Inflammatory macrophage (primary cell): ENCODE data around the gene PTGIS.
"Not testable (repeated sequence)": the region's sequence is repeated elsewhere in the genome, so short reads cannot be mapped to it uniquely, and the experiment has no call there.

Source experiments
- DNase-seq, 2 donors: peaks; one replicate each; pipeline ENCODE4 v3.0.0-alpha.2; 2020 to 2022

The PTGIS gene

DNA sequence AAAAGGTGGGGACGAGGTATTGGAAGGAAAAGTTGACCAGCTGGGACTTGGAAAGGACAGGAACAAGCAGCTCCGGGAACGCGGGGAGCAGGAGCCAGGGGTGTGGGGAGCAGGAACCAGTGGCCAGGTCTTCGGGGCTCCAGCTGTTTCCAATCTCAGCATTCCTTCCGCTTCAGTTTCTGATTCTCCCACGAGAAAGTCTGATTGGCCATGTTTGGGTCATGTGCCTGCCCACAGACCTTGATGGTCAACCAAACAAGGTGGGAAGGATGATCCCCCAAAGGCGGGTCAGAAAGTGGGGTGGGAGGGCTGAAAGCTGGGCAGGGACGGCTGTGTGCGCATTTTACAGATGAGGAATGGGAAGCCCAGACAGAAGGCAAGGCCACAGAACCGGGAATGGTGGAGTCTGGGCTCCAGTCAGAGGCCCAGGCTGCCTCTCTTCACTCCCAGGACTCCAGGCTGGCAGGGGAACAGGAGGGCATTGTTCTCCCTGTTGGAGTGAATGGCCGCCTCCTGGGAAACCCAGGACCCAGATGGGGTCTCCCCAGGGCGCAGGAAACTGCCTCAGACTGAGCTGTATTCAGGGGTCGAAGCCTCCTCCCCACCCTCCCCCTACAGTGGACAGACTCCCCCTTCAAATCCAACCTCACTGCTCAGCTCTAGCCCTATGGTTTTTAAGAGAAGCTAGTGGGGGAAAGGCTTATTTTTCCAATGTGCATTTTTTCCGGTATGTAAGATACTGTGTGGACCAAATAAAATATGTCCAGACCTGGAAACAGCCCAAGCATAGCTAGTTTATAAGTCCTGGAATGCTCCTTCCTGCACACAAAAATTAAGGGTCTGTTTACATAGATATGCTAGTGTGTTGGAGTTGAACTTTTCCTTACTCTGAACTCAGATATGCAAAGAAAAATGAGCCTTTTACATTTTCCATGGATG, 12.2 kb upstream of the PTGIS start:
- no peak for DNase-seq

DNA sequence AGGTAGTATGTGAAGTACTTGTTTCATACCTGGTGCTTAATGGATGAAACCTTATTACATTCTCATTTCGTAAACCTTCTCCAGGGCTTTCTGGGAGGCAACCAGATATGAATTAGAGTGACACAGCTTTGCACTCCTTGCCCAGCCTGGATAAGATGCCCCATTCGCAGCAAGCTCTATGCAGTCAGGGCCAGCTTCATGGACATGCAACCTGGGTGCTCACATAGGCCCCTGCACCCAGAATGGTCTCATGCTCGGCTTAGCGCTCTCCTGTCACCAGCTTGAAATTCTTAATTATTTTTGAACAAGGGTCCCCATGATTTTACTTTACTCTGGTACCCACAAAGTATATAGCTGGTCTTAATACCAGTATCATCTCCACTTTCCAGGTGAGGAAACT, 11.3 kb upstream of the PTGIS start:
- no peak for DNase-seq

DNA sequence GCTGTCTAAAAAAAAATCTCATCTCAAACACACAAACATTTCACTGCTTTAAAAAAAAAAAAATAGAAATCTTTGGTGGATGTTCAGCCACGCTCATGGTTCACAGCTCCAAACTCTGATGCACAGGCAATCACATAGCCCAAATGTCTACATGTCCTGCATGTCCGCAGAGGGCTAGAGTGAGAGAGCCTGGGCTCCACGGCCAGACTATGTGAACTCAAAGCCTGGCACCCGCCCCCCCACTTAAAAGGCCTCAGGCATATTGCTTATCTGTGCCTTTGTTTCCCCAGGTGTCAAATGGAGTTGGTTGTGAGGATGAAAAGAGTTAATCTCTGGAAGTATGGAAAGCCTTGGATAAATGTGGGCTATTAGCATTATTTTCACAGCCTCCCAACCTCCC, 10.5 kb upstream of the PTGIS start:
- no peak for DNase-seq

DNA sequence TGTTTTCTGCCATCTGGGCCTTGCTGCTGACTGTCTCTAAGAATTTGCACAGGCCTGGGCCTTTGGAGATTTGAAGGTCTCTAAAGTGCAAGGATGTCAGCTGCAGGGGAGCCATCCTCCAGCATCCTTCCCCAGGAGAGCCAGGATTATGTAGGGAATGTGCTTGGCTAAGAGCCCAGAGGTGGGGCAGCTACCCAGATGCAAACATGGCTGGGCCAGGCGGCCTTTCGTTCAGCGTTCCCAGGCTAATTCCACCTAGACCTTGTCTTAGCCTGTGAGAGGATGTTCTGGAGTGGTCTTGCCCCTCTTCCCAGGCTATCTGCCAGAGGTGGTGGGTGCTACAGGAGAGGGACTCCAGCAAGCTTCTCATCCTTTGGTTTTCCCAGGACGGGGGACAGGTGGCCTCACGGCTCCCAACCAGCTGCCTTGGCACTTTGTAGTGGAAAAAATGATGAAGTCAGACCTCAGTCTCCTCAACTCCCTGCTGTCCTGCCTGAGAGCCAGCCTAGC, 7.7 kb upstream of the PTGIS start:
- no peak for DNase-seq

DNA sequence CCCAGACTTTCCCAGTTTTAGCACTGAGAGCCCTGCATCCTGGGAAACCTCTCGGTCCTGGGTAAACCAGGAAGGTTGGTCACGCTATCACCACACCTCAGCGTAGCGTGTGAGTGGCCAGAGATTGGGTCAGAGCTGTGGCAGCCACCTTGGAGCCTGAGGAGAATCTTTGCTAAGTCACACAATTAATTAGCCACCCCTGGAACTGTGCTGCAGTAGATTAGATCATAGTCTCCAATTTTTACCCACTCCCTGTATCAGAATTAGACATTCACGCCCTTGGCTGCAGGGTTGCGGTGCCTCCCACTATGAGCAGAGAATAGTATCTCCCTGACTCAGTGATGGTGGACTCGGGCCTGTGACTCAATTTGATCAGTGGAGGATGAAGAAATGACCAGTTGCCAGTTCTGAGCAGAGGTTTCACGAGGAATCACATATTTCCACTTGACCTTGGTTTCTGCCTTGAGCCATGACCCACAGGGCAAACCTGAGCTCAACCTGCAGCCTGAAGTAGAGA, 6.0 kb upstream of the PTGIS start:
- DNase-seq: no peak

DNA sequence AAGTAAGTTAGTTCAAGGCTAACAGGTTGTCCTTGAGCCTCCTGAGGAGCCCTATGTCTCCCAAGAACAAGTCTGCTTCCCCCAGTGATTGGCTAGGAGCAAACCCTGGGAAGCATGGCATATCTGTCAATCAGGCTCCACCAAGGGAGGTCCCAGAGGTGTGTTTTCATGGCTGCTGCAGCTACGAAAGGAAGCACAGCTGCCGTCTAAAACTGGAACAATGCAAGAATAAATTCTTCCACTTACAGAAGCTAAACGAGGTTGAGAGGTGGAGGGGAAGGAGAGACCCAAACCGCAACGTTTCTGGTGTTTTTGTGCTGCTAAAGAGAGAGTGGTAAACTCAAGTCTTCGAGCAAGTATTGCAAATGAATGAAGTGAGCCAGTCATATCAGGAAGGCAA, 4.9 kb upstream of the PTGIS start:
- DNase-seq: no peak

DNA sequence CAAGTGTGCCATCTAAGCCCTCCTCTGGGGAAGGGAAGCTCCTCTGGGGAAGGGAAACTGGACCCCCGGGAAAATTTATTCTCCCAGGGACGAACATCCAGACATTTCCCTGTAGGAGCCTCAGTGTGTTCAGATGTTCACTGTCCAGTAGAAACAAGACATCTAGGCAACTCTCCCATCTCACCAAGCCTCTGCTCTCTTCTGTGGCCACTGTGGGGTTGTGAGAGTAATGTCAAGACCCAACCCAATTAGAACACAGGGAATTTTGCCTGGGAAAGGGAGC, 3.6 kb upstream of the PTGIS start:
- no peak for DNase-seq

DNA sequence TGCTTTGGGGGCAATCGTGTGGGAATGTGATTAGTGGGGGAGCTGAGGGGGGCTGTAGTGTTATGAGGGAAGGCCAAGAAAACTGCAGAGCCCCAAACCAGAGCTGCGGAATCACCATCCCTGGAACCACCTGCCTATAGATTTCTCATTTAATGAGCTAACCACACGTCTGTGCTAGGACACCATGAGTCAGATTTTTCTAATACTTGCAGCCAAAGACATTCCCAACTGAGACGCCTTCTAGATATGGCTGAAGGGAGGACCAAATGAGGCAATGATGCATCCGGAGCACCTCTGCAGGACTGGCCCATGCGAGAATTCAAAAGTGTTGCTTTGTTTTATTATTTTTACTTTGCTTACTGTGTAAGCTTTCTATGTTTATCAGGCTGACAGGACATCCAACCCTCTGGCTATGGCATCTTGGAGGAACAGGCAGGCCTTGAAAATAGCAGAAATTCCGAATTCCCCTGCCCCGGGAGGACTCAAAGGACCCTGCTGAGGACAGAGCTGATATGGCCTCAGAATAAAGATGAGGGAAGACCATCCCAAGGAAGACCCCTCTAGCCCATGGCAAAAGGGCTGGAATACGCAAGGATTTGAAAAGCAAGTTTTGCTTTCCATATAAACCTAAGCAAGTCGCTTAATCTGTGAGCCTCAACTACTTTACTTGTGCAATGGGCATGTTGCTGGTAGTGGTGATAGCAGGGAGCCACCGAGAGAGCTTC, 3.1 kb upstream of the PTGIS start:
- no peak for DNase-seq

DNA sequence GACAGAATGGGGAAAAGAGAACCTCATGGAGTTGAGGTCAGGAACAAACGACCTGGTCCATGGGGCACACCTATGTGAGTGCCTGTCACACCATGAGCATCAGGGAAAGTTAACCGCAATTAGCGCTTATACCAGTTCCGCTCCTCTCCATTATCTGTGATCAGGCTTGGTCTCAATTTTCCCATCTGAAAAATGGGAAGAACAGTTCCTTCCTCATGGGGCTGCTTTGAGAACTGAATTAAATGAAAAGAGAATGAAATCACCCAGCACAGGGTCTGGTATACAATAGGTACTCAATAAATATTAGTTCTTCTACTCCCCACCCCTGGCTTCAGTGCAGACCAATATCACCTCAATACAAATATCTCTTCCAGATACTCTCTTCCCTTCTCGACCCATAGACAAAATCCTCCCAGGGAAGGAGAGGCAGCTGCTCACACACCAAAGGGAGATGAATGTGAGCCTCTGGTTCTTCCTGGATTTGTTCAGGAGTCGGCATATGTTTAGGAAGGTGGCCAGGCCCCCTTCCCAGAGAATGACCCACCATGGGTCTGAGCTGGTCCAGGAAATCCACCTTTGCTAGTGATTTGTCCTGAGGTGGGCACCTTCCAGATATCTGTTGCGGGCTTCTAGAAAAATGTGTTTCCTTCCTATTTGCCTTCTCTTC, 2.4 kb upstream of the PTGIS start:
- no peak for DNase-seq

DNA sequence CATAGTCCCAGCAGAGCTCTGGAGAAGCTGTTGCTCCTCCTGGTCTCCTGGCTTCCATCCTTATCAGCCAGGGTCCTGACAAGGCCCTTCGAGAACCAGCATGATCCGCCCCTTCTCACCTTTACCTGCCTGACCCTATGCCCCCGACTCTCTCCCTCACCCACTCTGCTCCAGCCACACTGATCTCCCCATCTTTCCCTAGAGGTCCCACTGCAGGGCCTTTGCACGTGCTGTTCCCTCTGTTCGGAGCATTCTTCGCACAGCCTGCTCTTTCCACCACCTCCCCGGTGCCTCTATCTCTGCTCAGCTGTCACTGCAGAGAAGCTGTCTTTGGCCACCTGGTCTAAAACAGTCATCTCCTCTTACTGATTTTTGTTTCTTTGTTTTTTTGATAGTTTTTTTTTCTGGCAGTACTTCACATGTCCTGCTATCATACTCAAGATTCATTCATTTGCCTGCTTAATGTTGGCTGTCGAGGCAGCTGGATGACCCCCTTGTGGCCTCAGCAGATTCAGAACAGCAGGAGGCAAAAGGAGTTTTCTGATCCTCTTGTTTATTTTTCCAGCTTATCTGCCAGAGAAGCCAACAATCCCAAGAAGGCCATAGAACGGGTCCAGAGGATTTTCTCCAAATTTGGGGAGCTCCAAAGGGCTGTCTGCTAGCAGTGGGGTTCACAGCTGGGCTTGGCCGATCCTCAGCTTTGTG, 1.6 kb upstream of the PTGIS start:
- DNase-seq: no peak

DNA sequence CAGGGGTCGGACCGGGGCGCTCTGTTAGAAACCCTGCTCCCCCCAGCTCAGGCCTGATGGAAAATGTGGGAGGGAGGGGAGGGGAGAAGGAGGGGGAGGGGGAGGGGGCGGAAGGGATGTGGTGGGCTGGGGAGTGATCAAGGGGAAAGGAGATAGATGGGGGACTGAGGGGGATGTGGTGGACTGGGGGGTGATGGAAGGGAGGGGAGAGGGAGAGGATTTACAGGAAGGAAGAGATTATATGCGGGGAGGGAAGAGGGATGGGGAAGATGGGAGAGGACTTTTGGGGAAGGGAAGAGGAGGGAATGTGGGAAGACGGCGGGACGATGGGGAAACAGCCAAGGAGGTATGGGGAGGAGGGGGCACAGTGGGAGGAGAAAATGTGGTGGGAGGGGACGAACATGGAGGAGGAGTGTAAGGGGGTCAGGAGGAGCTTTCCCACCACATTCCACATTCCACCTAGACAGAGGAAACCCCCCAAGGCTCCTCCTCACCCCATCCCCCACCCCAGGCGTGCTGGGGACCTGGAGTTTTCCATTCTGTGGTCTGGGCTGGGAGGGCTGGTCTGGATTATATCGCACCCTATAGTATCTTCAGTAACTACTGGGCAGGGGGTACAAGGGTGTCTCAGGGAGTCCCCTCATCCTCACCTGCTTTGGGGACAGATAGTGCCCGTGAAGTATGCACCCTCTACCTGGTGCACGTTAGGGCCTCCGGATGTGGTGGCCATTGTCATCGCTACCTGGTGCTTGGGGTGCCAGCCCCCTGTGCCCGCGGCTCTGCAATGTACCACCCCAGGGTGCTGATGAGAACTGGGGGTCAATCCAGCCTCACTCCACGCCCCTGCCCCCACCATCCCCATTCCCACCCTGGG, 578 bp upstream of the PTGIS start:
- DNase-seq: no peak

DNA sequence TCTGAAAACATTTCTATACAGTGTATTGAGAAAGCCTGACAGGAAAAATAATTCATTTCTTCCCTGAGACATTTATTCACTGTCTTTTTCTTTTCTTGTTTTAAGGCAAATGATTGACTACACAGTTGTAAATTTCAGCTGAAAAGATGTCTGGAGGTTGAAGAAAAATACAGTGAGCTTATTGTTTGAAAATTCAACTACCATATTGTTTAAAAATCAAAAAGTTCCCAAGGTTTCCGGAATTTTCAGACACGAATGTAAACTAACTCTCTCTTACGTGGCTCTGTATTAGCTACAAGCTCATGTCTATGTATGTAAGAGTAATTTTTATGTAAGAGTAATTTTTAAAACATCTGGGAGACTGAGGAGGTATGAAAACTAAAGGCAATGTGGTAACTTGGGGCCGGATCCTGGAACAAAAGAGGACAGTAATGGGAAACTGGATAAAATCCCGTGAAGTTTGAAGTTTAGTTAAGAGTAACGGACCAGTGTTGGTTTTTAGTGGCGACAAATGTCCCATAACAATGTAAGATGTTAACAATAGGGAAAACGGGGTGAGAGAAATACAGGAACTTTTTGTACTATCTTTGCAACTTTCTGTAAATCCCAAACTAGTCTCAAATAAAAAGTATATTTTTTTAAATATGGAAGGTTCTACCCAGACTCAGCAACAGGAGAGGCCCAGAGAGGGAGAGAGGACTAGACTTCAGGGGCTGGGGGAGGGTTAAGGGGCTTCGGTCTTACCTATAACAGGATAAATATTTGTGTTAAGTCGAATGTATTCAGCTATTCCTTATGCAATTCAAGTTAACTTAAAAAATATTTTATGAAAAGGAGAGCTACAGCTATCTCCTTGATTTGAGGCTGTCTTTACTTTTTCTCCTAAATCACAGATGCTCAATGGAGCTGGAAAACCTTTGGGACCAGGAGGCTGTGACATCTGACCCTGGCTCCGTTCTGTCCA, 1.3 kb downstream of the PTGIS start:
- DNase-seq: no peak

DNA sequence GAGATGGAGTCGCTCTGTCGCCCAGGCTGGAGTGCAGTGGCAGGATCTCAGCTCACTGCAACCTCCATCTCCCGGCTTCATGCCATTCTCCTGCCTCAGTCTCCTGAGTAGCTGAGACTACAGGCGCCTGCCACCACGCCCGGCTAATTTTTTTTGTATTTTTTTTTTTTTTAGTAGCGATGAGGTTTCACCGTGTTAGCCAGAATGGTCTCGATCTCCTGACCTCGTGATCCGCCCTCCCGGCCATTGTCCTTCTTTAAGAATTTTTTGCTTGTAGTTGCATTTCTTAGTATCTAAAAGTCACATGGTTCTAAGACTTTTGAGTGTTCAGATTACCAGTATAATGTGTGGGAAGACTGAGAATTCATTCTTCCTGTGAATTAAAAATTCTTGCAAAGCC, 2.9 kb downstream of the PTGIS start:
- not testable (repeated sequence) for DNase-seq

DNA sequence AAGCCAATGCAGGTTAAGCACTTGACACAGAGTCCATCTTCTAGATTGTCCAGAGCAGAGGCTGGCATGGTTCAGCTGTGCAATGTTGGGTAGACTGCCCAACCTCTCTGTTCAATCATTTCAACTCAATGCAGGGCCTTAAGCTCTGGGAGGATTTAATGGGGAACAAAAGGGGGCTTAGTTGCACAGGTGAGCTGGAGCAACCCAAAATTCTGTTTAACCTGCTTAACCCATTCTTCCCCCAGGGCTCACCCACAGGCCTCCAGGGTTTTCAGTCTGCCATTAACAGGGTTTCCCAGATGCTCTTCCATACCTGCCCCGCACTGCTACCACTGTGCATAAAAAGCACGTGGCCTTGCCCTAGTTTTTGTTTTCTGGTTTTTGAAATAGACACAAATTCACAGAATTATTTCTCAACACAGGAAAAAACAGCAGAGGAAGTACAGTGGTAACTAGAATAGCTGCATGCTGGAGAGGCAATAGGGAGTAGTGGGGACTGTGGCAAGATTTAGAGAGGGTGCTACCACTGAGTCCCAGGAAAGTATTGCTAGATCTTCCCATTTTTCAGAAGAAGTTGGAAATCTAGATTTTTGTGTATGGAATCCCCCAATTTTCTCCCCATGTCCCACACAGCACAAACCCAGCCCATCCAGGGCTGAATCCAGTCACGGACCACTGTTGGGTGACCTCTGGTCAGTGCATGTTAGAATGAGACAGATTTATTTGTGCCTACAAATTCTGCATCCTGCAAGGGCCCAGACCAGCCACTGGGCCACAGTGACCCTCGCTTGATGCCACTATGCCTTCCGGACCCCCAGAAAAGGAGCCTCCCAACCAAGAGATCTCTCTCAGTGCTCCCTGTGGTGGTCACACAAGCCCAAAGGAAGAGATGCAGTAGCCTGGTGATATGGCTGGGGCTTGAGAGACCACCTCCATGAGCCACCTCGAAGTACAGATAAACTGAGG, 4.6 kb downstream of the PTGIS start:
- peak in 1 of 2 donors; percentile 13 for DNase-seq

DNA sequence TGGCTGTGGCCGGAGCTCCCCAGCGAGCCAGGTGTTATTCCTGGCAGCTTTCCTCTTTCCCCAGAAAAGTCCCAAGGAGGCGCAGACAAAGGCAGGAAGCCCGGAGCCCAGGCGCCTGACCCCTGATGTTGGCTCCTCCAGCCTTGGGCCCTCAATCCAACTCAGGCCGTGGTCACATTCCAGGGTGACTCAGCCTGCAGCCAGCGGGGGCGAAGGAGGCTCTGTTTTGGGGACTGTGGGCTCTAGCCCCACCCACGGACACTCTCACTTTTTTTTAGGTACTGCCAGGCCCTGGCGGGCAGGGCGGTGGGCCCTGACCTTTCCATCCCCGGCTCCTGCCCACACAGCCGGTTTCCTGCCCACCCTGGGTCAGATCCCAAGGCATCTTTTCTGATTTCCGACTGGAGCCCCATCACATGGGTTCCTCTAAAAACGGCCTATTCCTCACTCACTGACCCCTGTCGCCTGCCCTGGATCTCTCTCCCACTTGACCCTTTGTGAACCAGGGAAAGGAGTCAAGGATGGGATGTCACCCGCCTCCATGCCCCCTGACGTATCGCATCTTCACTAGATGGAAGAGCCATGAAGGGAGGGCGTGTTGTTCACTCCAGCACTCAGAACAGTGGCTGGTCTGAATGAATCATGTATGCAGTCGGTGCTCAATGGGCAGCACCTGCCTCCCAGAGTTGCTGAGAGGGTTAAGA, 5.5 kb downstream of the PTGIS start:
- DNase-seq: no peak

DNA sequence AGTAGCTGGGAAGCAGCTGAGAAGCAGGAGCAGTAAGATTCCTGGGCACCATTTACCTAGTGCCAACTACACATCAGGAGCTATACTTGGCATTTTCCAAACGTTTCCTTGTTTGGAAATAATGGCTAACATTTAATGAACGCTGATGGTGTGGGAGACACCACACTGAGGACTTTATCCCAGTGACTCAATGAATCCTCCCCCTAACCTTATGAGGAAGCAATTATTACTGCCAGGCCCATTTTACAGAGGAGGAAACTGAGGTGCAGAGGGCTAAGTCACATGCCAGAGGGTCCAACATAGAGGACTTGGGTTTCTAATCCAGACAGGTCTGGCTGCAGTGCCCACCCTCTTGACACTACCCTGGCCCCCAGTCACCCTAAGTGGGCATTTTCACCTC, 6.1 kb downstream of the PTGIS start:
- DNase-seq: no peak

DNA sequence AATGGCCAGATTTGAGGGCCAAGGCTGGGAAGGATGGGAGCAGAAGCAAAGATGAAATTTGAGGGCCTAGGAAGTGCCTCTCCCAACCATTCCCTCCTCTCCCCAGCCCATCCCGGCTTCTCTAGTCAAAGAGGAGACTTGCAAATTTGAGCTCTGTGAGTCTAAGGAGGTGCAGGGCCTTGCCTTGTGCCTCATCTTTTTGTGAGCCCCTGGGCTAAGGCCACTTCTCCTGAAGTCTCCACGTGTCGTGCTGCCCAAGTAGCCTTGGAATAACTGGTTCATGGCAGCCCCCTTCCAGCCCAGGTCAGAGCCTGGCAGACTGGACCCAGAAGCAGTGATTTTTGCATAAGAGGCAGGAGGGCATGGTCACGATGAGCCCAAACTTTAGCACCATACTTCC, 6.7 kb downstream of the PTGIS start:
- DNase-seq: no peak

DNA sequence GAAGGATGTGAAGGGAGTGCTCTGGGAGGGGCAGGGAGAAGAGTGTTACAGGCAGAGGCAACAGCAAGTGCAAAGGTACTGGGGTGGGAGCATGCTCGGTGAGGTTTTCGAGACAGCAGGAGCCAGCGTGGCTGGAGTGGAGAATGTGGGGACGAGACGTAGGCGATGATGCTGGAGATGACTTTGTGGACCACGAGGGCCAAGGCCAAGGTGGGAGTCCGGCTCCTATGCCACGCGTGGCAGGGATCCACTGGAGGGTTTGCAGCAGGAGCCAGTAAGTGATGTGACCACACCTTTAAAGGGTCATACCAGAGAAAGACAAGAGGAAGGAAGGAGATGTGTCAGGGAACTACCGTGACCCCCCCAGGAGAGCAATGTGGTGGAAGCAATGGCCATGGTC, 7.3 kb downstream of the PTGIS start:
- no peak for DNase-seq

DNA sequence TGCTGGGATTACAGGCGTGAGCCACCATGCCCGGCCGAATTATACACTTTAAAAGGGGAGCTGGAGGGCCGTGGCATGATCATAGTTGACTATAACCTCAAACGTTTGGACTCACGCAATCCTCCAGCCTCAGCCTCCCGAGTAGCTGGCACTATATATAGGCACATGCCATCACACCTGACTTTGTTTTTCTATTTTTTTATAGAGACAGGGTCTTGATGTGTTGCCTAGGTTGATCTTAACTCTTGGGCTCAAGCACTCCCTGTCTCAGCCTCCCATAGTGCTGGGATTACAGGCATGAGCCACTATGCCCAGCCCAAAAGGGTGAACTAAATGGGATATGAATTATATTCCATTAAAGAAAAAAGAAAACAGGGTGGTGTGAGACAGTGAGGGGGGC, 7.8 kb downstream of the PTGIS start:
- DNase-seq: no peak
